Liver (tissue), 3 donors: Measurements from ENCODE around the gene RNASE4.

Experiments
- CTCF ChIP-seq: fragments of 150-350 bp; IDR thresholded peaks from 2 replicates; pipeline ENCODE4 v1.5.1; 2017; ENCODE audit warnings: improper control_type of control experiment, low read depth, low read length; ENCODE audit not compliant: missing input control
- EGR1 ChIP-seq, 2 donors: IDR thresholded peaks; 2 replicates each; pipeline ENCODE4 v1.6.1; 2016 to 2018; ENCODE audit warnings: antibody characterized with exemption in 2 of 2, low read depth in 2 of 2
- FOXA1 ChIP-seq: IDR thresholded peaks from 2 replicates; pipeline ENCODE4 v1.6.1; 2016; ENCODE audit warnings: antibody characterized with exemption
- RAD21 ChIP-seq, 2 donors: IDR thresholded peaks; 2 replicates each; pipeline ENCODE4 v1.6.1; 2016; ENCODE audit warnings: antibody characterized with exemption in 2 of 2, mild to moderate bottlenecking in 2 of 2
- SP1 ChIP-seq: IDR thresholded peaks from 2 replicates; pipeline ENCODE4 v1.6.1; 2018; ENCODE audit warnings: antibody characterized with exemption, mild to moderate bottlenecking
- TAF1 ChIP-seq: conservative IDR thresholded peaks from 2 replicates; pipeline ENCODE4 v1.6.1; 2016; ENCODE audit warnings: antibody characterized with exemption, mild to moderate bottlenecking
- donor health status: healthy.
- donor health status: healthy.

- TF ChIP-seq FOXA1 (no peak), CTCF (no peak), RAD21 (IDR thresholded peaks at IDR 0.05) (no peak), EGR1 (IDR thresholded peaks at IDR 0.05; ENCODE audit: low read depth in 2 of 2) (no peak), TAF1 (no peak), SP1 (no peak)
Measured at GRCh38 chr14:20661197-20661596, 23.2 kb upstream of the RNASE4 start.
